ENCODE data around the gene B3GNT3.

- no peak for TF ChIP-seq CTCF (IDR thresholded peaks at IDR 0.05; ENCODE audit: low read length)
- no peak for TF ChIP-seq EZH2 (optimal IDR thresholded peaks at IDR 0.05; ENCODE audit: low read depth, low read length)
- TF ChIP-seq EZH2phosphoT487 (IDR thresholded peaks at IDR 0.05; ENCODE audit: low read length) = no peak
Observed at GRCh38 chr19:17751103-17751911, 43.6 kb upstream of the B3GNT3 start, which contains the start of gene FCHO1.

Data from MM.1S (cell line).